GM12891 (cell line): ENCODE data around the gene ROBO4.

Source experiments
- POLR2A ChIP-seq: IDR thresholded peaks from 2 replicates; pipeline ENCODE4 v1.6.1; 2011; ENCODE audit warnings: low read depth, low read length, control low read depth
- POLR2AphosphoS5 ChIP-seq: IDR thresholded peaks from 2 replicates; pipeline ENCODE4 v1.6.1; 2011; ENCODE audit warnings: low read depth, low read length, control low read depth
- TAF1 ChIP-seq: IDR thresholded peaks from 2 replicates; pipeline ENCODE4 v1.6.1; 2011; ENCODE audit warnings: low read depth, low read length, control low read depth

GRCh38 chr11:124867700-124868099 is 30.0 kb downstream of the ROBO4 start:
- TF ChIP-seq TAF1 (no peak), POLR2AphosphoS5 (no peak), POLR2A (no peak)
